Suprapubic skin (tissue), 4 donors: ENCODE results near the gene BOD1L1.

Experiments
- POLR2A ChIP-seq, 2 donors: fragments of 450-650 bp; IDR thresholded peaks; one replicate each; pipeline ENCODE4 v1.6.1; 2017; ENCODE audit warnings: antibody characterized with exemption in 2 of 2, mild to moderate bottlenecking in 2 of 2, moderate library complexity in 2 of 2
- POLR2AphosphoS5 ChIP-seq, 3 donors: sonication (generic); formaldehyde crosslinking; IDR thresholded peaks; one replicate each; pipeline ENCODE4 v1.6.1; 2017; ENCODE audit warnings: antibody characterized with exemption in 3 of 3
- TF ChIP-seq, protein P1 (sequence below), 2 donors: fragments of 200-600 bp in 1 of 2; fragments of 450-650 bp in 1 of 2; sonication (generic) in 1 of 2; IDR thresholded peaks; one replicate each; pipeline ENCODE4 v1.5.1; 2016 to 2019; ENCODE audit warnings: antibody characterized with exemption in 2 of 2, mild to moderate bottlenecking in 1 of 2, moderate library complexity in 1 of 2

DNA sequence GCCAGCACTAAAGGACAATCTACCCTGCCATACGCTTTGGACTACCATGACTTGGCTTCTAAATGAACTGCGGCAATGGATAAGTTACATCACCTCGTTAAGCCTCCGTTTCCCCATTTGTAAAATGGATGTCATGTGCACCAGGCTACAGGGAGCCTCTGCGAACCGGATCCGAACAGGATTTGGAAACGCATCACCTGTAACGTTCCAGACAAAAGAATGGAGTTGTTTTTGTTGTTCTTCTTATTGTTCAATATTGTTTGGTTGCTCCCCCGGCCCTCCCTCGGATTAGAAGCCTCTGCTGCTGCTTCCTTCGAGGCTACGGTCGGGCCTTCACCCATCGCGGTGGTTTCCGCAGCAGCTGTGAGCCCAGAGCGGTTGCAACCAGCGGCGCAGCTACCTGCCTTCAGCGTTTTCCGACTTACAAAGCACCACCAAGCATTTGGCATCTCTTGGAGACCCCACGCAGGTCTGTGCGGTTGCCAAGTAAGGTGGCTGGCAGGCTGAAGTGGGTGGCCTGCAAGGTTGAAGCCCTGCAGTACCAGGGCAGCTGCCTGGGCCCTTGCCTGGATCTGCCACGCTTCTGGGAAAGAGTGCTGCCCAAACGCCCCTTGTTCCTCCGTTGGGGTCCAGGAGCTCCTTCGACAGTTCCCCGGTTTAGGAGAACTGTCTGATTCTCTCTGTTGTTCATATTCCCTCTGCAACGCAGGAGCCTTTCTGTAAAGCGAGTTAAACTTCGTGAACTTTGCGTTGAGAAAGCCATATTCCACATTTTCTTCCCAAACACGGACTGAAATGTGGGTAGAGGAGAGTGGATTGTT is 90.3 kb downstream of the BOD1L1 start:
- TF ChIP-seq, protein P1, sequence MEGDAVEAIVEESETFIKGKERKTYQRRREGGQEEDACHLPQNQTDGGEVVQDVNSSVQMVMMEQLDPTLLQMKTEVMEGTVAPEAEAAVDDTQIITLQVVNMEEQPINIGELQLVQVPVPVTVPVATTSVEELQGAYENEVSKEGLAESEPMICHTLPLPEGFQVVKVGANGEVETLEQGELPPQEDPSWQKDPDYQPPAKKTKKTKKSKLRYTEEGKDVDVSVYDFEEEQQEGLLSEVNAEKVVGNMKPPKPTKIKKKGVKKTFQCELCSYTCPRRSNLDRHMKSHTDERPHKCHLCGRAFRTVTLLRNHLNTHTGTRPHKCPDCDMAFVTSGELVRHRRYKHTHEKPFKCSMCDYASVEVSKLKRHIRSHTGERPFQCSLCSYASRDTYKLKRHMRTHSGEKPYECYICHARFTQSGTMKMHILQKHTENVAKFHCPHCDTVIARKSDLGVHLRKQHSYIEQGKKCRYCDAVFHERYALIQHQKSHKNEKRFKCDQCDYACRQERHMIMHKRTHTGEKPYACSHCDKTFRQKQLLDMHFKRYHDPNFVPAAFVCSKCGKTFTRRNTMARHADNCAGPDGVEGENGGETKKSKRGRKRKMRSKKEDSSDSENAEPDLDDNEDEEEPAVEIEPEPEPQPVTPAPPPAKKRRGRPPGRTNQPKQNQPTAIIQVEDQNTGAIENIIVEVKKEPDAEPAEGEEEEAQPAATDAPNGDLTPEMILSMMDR (IDR thresholded peaks at IDR 0.05) = no peak
- no peak for TF ChIP-seq POLR2AphosphoS5 (IDR thresholded peaks at IDR 0.05)
- no peak for TF ChIP-seq POLR2A (IDR thresholded peaks at IDR 0.05)
